Fibroblast of the aortic adventitia (primary cell): ENCODE data around the gene ALPL. TPM values are rescaled to one million over a fixed set of nuclear protein-coding genes. Genes with fewer than 3 reads are reported as not detected.
"Not testable (repeated sequence)": the region's sequence is repeated elsewhere in the genome, so short reads cannot be mapped to it uniquely, and the experiment has no call there.

Experiments
- DNase-seq: peaks from one replicate; pipeline ENCODE4 v3.0.0-alpha.2; 2010; ENCODE audit warnings: low read depth
- H3K4me3 ChIP-seq: 2 replicates; pipeline ENCODE4 v1.5.1; 2011; ENCODE audit warnings: low read depth, mild to moderate bottlenecking, control low read depth, low read length, moderate library complexity
- CTCF ChIP-seq: IDR thresholded peaks from 2 replicates; pipeline ENCODE4 v1.5.1; 2011; ENCODE audit warnings: mild to moderate bottlenecking, low read length, control low read depth, inconsistent platforms; ENCODE audit not compliant: insufficient read depth
- total RNA-seq: library from RNA; depleted of rRNA; stranded (reverse); fragments of >200 nt; gene quantifications from 2 replicates; pipeline ENCODE4 v1.2.3, GENCODE V29; 2012; ENCODE audit warnings: low replicate concordance

The ALPL gene
- total RNA-seq = 1.1 and 16.3 TPM in 2 replicates

DNA sequence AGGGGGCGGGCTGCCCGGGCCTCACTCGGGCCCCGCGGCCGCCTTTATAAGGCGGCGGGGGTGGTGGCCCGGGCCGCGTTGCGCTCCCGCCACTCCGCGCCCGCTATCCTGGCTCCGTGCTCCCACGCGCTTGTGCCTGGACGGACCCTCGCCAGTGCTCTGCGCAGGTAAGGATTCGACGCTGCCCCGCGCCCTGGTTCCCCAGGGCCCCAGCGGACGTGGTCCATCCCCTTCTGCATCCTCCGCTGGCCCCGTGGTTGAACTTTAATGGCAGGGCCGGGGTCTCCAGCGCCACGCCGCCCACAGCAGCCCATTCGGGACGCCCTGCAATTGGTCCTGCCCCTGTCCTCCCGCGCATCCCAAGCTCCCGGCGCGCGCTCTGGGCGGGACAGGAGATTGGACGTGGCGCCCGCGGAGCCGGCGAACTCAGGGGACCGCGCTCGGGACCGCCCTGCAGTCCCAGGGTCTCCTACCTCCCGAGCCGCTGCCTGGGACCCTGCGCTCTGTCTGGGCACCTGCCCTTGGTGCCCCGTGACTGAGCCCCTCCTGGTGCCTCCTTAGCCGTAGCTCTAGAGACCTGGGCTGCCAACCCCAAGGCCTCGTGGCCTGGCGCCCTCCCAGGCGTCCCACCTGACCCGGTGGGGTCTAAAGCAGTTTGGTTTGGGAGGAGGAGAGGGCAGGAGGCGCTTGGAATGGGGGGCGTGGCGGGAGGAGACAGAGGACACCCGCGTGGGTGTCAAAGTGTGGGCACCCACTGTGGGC, at the start of gene ALPL:
Gene ALPL (plus strand): TSS at position 73 of the 762 bp plus-strand sequence. CDS start 44,659 bp downstream, outside the sequence.
- no peak for TF ChIP-seq CTCF
- H3K4me3 ChIP-seq = peak within 1 kb of the TSS; percentile 39
- no peak for DNase-seq

GRCh38 chr1:21465127-21465526, 44.1 kb upstream of the ALPL start:
- DNase-seq, H3K4me3 ChIP-seq: not testable (repeated sequence)

- H3K4me3 ChIP-seq = not testable (repeated sequence)
Measured at GRCh38 chr1:21467946-21468345, 41.3 kb upstream of the ALPL start.

DNA sequence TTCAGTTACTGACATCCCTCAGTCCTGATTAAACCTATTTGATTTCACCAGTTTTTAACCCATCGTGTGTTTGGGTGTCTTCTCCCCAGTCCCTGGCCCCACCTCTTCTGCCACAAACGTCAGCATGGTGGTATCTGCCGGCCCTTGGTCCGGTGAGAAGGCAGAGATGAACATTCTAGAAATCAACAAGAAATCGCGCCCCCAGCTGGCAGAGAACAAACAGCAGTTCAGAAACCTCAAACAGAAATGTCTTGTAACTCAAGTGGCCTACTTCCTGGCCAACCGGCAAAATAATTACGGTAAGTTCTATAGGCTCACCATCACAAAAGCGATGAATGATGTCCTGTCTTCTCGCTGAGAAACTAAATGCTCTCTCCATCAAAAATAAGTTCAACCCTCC, 40.6 kb upstream of the ALPL start:
- H3K4me3 ChIP-seq = no peak overlapping the region
- TF ChIP-seq CTCF = peak; percentile 31
- peak; percentile 27 for DNase-seq

More at GRCh38 chr1:21467946-21468345, 41.3 kb upstream of the ALPL start:
- not testable (repeated sequence) for DNase-seq

- no peak for TF ChIP-seq CTCF
- no peak overlapping the region for H3K4me3 ChIP-seq
- no peak for DNase-seq
Measured at GRCh38 chr1:21469581-21469980, 39.6 kb upstream of the ALPL start.

DNA sequence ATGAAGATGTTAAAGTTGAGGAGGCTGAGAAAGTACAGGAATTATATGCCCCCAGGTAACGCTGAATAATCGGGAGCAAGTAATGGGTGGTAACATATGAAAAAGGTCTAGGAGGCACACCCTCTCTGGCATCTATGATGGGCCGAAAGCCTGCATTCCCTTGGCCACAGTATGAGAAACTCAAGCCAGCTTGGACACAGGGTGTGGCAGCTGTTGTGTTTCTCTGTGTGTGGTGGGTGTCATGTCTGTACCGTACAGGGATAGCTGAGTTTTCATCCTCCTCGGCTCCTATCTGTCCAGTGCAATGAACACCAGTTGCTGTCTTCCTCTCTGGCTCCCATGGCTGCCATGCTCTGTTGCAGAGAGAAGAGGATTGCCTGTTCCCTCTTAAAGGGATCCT, 36.4 kb upstream of the ALPL start:
- no peak overlapping the region for H3K4me3 ChIP-seq
- DNase-seq = peak; percentile 14
- no peak for TF ChIP-seq CTCF

DNA sequence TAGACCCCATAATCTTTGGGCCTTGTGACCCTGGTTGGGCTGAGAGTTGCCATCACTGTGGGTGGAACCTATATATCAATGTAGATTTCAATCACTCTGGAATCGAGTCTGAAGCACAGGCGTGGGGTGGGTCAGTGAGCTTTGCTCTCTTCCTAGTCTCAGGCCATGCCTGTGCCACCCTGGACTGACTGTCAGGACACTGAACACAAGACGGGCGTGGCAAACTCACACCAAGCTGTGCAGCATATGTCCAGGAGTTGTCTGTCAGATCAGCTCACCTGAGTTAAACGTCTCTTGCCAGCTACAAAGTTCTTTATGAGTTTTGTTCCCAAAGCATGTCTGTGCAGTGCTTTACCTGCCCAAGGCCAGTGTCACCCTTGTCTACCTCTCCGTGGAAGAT, 30.9 kb upstream of the ALPL start:
- no peak for TF ChIP-seq CTCF
- H3K4me3 ChIP-seq = no peak overlapping the region
- DNase-seq = no peak

- not testable (repeated sequence) for H3K4me3 ChIP-seq, DNase-seq
Measured at GRCh38 chr1:21483881-21484280, 25.3 kb upstream of the ALPL start.
